BE2C (cell line): Measurements from ENCODE around the gene TMSB15C.

Experiments used
- DNase-seq: peaks from one replicate; pipeline ENCODE4 v3.0.0-alpha.2; 2020
- H3K27me3 ChIP-seq: fragments of 250-450 bp; sonication (Bioruptor Pico); 2 replicates; pipeline ENCODE4 v1.5.1; 2020; ENCODE audit warnings: mild to moderate bottlenecking
- H3K36me3 ChIP-seq: fragments of 250-450 bp; sonication (Bioruptor Pico); 2 replicates; pipeline ENCODE4 v1.5.1; 2020; ENCODE audit warnings: mild to moderate bottlenecking
- H3K4me1 ChIP-seq: fragments of 250-450 bp; sonication (Bioruptor Pico); 2 replicates; pipeline ENCODE4 v1.5.1; 2020
- H3K4me3 ChIP-seq: 2 replicates; pipeline ENCODE4 v1.5.1; 2011; ENCODE audit warnings: low read depth, low read length
- H3K9me3 ChIP-seq: fragments of 250-450 bp; sonication (Bioruptor Pico); 2 replicates; pipeline ENCODE4 v1.5.1; 2020
- CTCF ChIP-seq: IDR thresholded peaks from 2 replicates; pipeline ENCODE4 v1.5.1; 2012; ENCODE audit warnings: mild to moderate bottlenecking, low read depth, low read length

TMSB15C gene

DNA sequence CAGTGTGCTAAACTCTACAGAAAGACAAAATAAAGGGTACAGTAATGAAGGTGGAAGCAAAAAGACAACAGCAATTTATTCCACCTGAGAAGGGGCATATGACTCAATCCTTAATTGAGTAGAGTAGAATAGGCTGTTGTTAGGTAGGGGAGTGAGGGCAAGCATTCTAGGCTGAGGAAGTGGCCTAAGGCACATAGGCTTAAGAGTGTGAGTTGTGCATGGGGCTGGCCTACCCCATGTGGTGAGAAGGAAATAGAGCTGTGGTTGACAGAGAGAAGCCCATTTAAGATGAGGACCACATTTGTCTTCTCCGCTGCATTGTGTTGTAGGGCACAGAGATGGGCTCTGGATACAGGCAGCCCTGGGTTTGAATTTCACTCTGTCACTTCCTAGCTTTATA, 32.9 kb upstream of the TMSB15C start:
- Histone ChIP-seq H3K4me1 (no peaks in the 10 kb centered on the region), H3K36me3 (no peaks in the 10 kb centered on the region), H3K9me3 (no peaks in the 10 kb centered on the region), H3K4me3 (no peak overlapping the region), H3K27me3 (no peaks in the 10 kb centered on the region)
- no peak for TF ChIP-seq CTCF
- no peak for DNase-seq

- Histone ChIP-seq H3K27me3 (no peaks in the 10 kb centered on the region), H3K9me3 (no peaks in the 10 kb centered on the region), H3K36me3 (no peaks in the 10 kb centered on the region), H3K4me3 (no peak overlapping the region), H3K4me1 (no peaks in the 10 kb centered on the region)
- DNase-seq, result no peak
- no peak for TF ChIP-seq CTCF
Observed at GRCh38 chrX:104105330-104106262, 29.6 kb upstream of the TMSB15C start.

GRCh38 chrX:104104676-104105075, 28.6 kb upstream of the TMSB15C start:
- Histone ChIP-seq H3K4me1 (no peaks in the 10 kb centered on the region), H3K36me3 (no peaks in the 10 kb centered on the region), H3K4me3 (no peak overlapping the region)

DNA sequence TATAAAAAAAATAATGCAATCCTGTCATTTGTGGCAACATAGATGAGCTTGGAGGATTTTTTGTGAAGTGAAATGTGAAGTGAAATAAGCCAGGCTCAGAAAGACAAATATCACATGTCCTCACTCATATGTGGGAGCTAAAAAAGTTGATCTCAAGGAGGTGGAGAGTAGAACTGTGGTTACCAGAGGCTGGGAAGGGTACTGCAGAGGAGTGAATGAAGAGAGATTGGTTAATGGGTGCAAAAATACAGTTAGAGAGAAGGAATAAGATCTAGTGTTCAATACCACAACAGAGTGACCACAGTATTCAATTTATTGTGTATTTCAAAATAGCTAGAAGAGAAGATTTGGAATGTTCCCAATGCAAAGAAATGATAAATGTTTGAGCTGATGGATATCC, 22.9 kb upstream of the TMSB15C start:
- H3K4me3 ChIP-seq, result no peak overlapping the region
- no peaks in the 10 kb centered on the region for H3K36me3 ChIP-seq
- H3K27me3 ChIP-seq, result no peaks in the 10 kb centered on the region
- TF ChIP-seq CTCF, result 0 out of 2 replicates have a peak, but pooled peaks have one; percentile 3
- DNase-seq, result no peak
- no peaks in the 10 kb centered on the region for H3K4me1 ChIP-seq
- no peaks in the 10 kb centered on the region for H3K9me3 ChIP-seq

More at GRCh38 chrX:104104676-104105075, 28.6 kb upstream of the TMSB15C start:
- no peak for TF ChIP-seq CTCF
- Histone ChIP-seq H3K9me3 (no peaks in the 10 kb centered on the region), H3K27me3 (no peaks in the 10 kb centered on the region)
- DNase-seq, result no peak

- peak; percentile 60 for TF ChIP-seq CTCF
- peak; percentile 39 for DNase-seq
- H3K9me3 ChIP-seq, result no peaks in the 10 kb centered on the region
- no peaks in the 10 kb centered on the region for H3K27me3 ChIP-seq
- H3K36me3 ChIP-seq, result no peaks in the 10 kb centered on the region
- no peak overlapping the region for H3K4me3 ChIP-seq
- H3K4me1 ChIP-seq, result no peaks in the 10 kb centered on the region
Observed at GRCh38 chrX:104098151-104098808, 22.2 kb upstream of the TMSB15C start.

DNA sequence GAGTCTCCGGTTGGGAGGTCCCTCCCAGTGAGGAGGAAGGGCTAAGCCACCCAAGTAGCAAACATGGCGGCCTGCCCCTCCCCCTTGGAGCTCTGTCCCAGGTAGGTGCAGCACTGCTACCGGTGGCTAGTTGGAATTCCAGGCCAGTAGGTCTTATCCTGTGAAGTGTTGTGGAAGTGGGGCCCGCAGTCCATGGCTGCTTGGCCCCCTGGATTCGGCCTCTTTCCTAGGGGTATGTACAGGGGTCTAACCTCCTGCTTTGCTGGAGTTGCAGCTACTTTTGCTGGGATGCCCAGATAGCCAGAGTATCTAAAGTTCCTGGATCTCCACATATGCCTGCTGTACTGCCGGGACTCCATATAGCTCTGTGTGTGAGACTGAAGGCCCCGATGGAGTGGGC, 9.9 kb upstream of the TMSB15C start:
- H3K36me3 ChIP-seq, result no peaks in the 10 kb centered on the region
- no peak overlapping the region for H3K4me3 ChIP-seq
- no peak for TF ChIP-seq CTCF
- H3K9me3 ChIP-seq, result no peaks in the 10 kb centered on the region
- DNase-seq, result no peak
- no peaks in the 10 kb centered on the region for H3K27me3 ChIP-seq
- H3K4me1 ChIP-seq, result no peaks in the 10 kb centered on the region
